Stimulated activated CD4-positive, alpha-beta T cell treated with anti-CD3 and anti-CD28 coated beads, Interleukin-15, amount 100 ng/mL, for 1 hour (primary cell): ENCODE results near the gene RNF111.
A peak's percentile ranks its signal among the peaks of the same experiment; 100 is the strongest.
"Not testable (repeated sequence)": the region's sequence is repeated elsewhere in the genome, so short reads cannot be mapped to it uniquely, and the experiment has no call there.

Source experiments
- DNase-seq, 2 donors: peaks; one replicate each; pipeline ENCODE4 v3.0.0-alpha.2; 2020; ENCODE audit warnings: low read depth in 1 of 2, low spot score in 1 of 2

RNF111 gene

GRCh38 chr15:59131969-59132562 lies 144.6 kb downstream of the RNF111 start:
- no peak for DNase-seq

GRCh38 chr15:59133929-59134427 lies 146.5 kb downstream of the RNF111 start:
- no peak for DNase-seq

- DNase-seq, result no peak
These were observed 150.1 kb downstream of the RNF111 start for GRCh38 chr15:59137566-59137965.

GRCh38 chr15:59138243-59138642 lies 150.8 kb downstream of the RNF111 start:
- DNase-seq, result peak; percentile 18 to 32

GRCh38 chr15:59140422-59141226 lies 153.2 kb downstream of the RNF111 start:
- DNase-seq, result no peak

GRCh38 chr15:59143281-59143680 lies 155.8 kb downstream of the RNF111 start:
- no peak for DNase-seq

- DNase-seq, result not testable (repeated sequence)
These were observed 157.1 kb downstream of the RNF111 start for GRCh38 chr15:59144594-59144993.
